Measurements from ENCODE around the gene SRRT. TPM values are rescaled to one million over a fixed set of nuclear protein-coding genes. Genes with fewer than 3 reads are reported as not detected.
"Not testable (repeated sequence)": the region's sequence is repeated elsewhere in the genome, so short reads cannot be mapped to it uniquely, and the experiment has no call there.

Gene SRRT
- total RNA-seq, 1 donor, result 50.1 TPM

- no peak for TF ChIP-seq CTCF (IDR thresholded peaks at IDR 0.05; ENCODE audit: insufficient read depth, low read depth, low read length)
Observed at GRCh38 chr7:100921039-100921438, 46.1 kb downstream of the SRRT start.

GRCh38 chr7:100923616-100924015 lies 48.7 kb downstream of the SRRT start:
- not testable (repeated sequence) for H3K4me3 ChIP-seq (ENCODE audit: low read depth, low read length); DNase-seq (ENCODE audit: low read depth)

More at GRCh38 chr7:100921039-100921438, 46.1 kb downstream of the SRRT start:
- no peak for DNase-seq (ENCODE audit: low read depth)
- H3K4me3 ChIP-seq (ENCODE audit: low read depth, low read length), result no peak overlapping the region

- DNase-seq (ENCODE audit: low read depth), result no peak
- TF ChIP-seq CTCF (IDR thresholded peaks at IDR 0.05; ENCODE audit: insufficient read depth, low read depth, low read length), result no peak
- H3K4me3 ChIP-seq (ENCODE audit: low read depth, low read length), result no peak overlapping the region
Observed at GRCh38 chr7:100929808-100930174, 54.9 kb downstream of the SRRT start.

DNA sequence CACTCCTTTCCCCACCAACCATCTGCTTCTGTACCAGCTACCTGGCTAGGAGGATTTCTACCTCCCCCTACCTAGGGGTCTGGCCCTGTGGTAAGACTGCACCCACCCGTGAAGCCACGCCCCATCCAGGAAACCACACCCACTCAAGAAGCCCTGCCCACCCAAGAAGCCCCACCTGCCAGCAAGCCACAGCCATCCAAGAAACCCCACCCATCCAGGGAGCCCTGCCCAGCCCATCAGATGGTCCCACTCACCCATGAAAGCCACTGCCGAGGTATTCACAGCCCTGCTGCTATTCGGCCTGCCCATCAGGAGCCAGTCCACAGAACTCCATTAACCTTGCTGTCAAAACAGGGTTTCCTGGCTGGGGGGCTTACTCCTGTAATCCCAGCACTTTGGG lies 58.8 kb downstream of the SRRT start:
- no peak for DNase-seq (ENCODE audit: low read depth)
- TF ChIP-seq CTCF (IDR thresholded peaks at IDR 0.05; ENCODE audit: insufficient read depth, low read depth, low read length), result no peak
- no peak overlapping the region for H3K4me3 ChIP-seq (ENCODE audit: low read depth, low read length)

- DNase-seq (ENCODE audit: low read depth); H3K4me3 ChIP-seq (ENCODE audit: low read depth, low read length): not testable (repeated sequence)
Observed at GRCh38 chr7:100935381-100935780, 60.5 kb downstream of the SRRT start.

- not testable (repeated sequence) for DNase-seq (ENCODE audit: low read depth); H3K4me3 ChIP-seq (ENCODE audit: low read depth, low read length)
Observed at GRCh38 chr7:100936167-100936566, 61.3 kb downstream of the SRRT start.

Small RNA genes lying within 50 kb of the gene (small RNA-seq; reads per million reads assigned to genes)
- gene RN7SL549P, result not detected
- not detected for gene RPS29P15

Other genes starting within 250 kb of the SRRT start
- under 0.01 and 0.43 TPM in 2 replicates for gene TFR2, start 233.6 kb upstream of the SRRT start, total RNA-seq
- gene ACTL6B, start 218.7 kb upstream of the SRRT start, total RNA-seq, result not detected in 2 replicates
- 88.1 and 97.9 TPM in 2 replicates for gene GNB2, start 201.4 kb upstream of the SRRT start, total RNA-seq
- gene GIGYF1, start 180.9 kb upstream of the SRRT start, total RNA-seq, result 15.5 and 19.6 TPM in 2 replicates
- gene POP7, start 169.0 kb upstream of the SRRT start, total RNA-seq, result 34.1 and 46.7 TPM in 2 replicates
- not detected in 2 replicates for gene EPO, start 154.6 kb upstream of the SRRT start, total RNA-seq
- not detected in 2 replicates for gene ZAN, start 141.5 kb upstream of the SRRT start, total RNA-seq
- gene EPHB4, start 47.6 kb upstream of the SRRT start, total RNA-seq, result 44.1 and 82.0 TPM in 2 replicates
- gene SLC12A9, start 22.4 kb upstream of the SRRT start, total RNA-seq, result 16.0 and 20.0 TPM in 2 replicates
- gene TRIP6, start 7.7 kb upstream of the SRRT start, total RNA-seq, result 86.0 and 106 TPM in 2 replicates
- gene UFSP1, start 14.6 kb downstream of the SRRT start, total RNA-seq, result 5.6 and 7.1 TPM in 2 replicates
- not detected in 2 replicates for gene ACHE, start 20.8 kb downstream of the SRRT start, total RNA-seq
- not detected in 2 replicates for gene MUC3A, start 74.4 kb downstream of the SRRT start, total RNA-seq
- under 0.01 TPM in 1 of 2 replicates, not detected in the other for gene MUC12, start 94.5 kb downstream of the SRRT start, total RNA-seq
- gene MUC17, start 145.0 kb downstream of the SRRT start, total RNA-seq, result not detected in 2 replicates
- 11.0 and 16.0 TPM in 2 replicates for gene TRIM56, start 210.4 kb downstream of the SRRT start, total RNA-seq